Effector memory CD4-positive, alpha-beta T cell (primary cell): ENCODE measurements around the gene ZNRF3.
"Not testable (repeated sequence)": the region's sequence is repeated elsewhere in the genome, so short reads cannot be mapped to it uniquely, and the experiment has no call there.

ENCODE experiments used
- DNase-seq, 3 donors: peaks; one replicate each; pipeline ENCODE4 v3.0.0-alpha.2; 2020
- H3K27ac ChIP-seq: 2 replicates; pipeline ENCODE4 v1.7.0; 2013; ENCODE audit warnings: mild to moderate bottlenecking, low read length, moderate library complexity; ENCODE audit not compliant: insufficient read depth, poor library complexity, severe bottlenecking
- H3K27me3 ChIP-seq: replicated peaks from 2 replicates; pipeline ENCODE4 v1.7.0; 2013; ENCODE audit warnings: mild to moderate bottlenecking, low read length; ENCODE audit not compliant: insufficient read depth, control insufficient read depth, poor library complexity, severe bottlenecking
- H3K36me3 ChIP-seq: 2 replicates; pipeline ENCODE4 v1.7.0; 2013; ENCODE audit warnings: mild to moderate bottlenecking, low read length, moderate library complexity; ENCODE audit not compliant: control insufficient read depth, insufficient read depth
- H3K4me1 ChIP-seq: 2 replicates; pipeline ENCODE4 v1.7.0; 2013; ENCODE audit warnings: low read length, mild to moderate bottlenecking; ENCODE audit not compliant: control insufficient read depth, insufficient read depth, poor library complexity, severe bottlenecking
- H3K4me3 ChIP-seq: 2 replicates; pipeline ENCODE4 v1.7.0; 2013; ENCODE audit warnings: low read length, low read depth, mild to moderate bottlenecking; ENCODE audit not compliant: insufficient read depth, poor library complexity, severe bottlenecking
- H3K9me3 ChIP-seq: 2 replicates; pipeline ENCODE4 v1.7.0; 2013; ENCODE audit warnings: mild to moderate bottlenecking, low read length, moderate library complexity; ENCODE audit not compliant: control insufficient read depth

The ZNRF3 gene

DNA sequence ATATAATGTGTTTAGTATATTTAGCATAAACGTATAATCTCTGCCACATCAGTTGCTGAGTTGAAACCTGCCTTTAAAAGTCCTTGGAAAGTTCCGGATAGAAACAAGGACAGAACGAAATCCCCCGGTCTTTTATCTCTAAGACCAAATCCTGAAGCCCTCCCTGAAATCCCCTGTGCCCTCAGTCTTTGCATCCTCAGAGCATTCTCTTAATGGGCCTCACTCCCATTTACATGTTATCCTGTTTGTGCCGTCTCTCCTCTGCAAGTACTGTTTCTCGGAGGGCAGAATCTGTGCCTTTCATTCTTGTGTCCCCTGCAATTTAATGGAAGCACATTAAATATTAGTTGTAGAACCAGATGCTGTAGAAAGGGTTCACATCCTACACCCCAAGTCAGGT lies 56.0 kb downstream of the ZNRF3 start:
- no peak for DNase-seq
- Histone ChIP-seq H3K9me3 (no peaks in the 10 kb centered on the region), H3K36me3 (no peaks in the 10 kb centered on the region), H3K4me1 (no peaks in the 10 kb centered on the region), H3K27me3 (peaks cover 8% of the 10 kb centered on the region), H3K27ac (no peak overlapping the region), H3K4me3 (no peak overlapping the region)

DNA sequence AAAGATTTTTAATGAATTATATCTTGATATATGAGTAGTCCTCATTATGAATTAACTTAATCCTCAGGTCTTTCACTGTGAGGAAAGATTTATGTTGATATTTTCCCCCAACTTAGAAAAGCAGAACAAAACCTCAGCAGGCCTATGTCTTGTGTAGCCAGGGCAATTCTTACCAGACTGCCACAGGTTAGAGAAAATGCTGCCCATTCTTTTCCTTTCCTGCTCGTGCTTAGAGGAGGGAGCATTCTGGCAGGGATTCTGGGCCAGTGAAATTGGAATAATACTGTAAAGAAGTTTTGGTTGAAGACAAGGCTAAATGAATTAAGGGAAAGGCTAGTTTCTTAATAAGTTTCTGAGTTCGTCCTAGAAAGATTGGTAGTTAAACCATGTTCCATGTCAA lies 56.6 kb downstream of the ZNRF3 start:
- Histone ChIP-seq H3K36me3 (no peaks in the 10 kb centered on the region), H3K4me1 (no peaks in the 10 kb centered on the region), H3K27me3 (peaks cover 8% of the 10 kb centered on the region), H3K9me3 (no peaks in the 10 kb centered on the region), H3K27ac (no peak overlapping the region), H3K4me3 (no peak overlapping the region)
- DNase-seq = no peak

DNA sequence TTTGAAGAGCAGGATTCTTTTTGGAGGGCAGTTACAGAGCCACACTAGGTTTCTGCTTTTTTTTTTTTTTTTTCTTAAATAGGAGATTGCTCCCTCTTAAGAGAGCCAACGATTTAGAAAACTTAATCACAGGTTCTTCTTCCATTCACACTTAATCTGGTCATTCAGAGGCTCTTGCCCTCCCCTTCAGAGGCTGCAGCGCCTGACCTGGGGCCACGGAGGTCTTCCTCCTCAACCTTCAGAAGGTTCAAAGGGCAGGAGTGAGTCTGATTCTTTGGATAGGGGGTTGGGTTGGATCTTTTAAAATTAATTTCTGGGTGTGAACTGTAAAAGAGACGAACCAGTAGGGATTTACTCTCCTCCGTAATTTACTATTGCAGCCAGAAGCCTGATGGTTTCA lies 57.1 kb downstream of the ZNRF3 start:
- no peak for DNase-seq
- Histone ChIP-seq H3K4me1 (no peaks in the 10 kb centered on the region), H3K36me3 (no peaks in the 10 kb centered on the region), H3K4me3 (no peak overlapping the region), H3K27ac (no peak overlapping the region), H3K27me3 (peaks cover 8% of the 10 kb centered on the region), H3K9me3 (no peaks in the 10 kb centered on the region)

DNA sequence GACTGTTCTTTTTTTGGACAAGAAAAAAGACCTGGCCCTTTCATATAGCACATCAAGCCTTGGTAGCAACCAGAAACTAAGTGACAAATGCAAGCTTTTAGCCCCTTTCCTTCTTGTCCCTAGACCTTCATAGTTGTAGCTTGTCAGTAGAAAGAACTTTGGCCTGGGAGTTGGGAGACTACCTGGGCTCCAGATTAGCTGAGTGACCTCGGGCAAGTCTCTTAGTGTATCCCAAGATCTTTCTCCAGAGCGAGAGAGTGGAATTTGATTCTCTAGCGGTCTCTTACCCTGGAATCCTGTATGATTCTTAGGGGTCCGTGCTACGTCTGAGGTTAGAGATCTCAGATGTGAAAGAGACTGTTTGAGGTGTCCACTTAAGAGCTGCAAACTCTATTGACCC lies 59.0 kb downstream of the ZNRF3 start:
- H3K27me3 ChIP-seq = peaks cover 8% of the 10 kb centered on the region
- no peaks in the 10 kb centered on the region for H3K4me1 ChIP-seq
- no peak overlapping the region for H3K4me3 ChIP-seq
- no peak for DNase-seq
- H3K9me3 ChIP-seq = no peaks in the 10 kb centered on the region
- no peaks in the 10 kb centered on the region for H3K36me3 ChIP-seq
- no peak overlapping the region for H3K27ac ChIP-seq

DNA sequence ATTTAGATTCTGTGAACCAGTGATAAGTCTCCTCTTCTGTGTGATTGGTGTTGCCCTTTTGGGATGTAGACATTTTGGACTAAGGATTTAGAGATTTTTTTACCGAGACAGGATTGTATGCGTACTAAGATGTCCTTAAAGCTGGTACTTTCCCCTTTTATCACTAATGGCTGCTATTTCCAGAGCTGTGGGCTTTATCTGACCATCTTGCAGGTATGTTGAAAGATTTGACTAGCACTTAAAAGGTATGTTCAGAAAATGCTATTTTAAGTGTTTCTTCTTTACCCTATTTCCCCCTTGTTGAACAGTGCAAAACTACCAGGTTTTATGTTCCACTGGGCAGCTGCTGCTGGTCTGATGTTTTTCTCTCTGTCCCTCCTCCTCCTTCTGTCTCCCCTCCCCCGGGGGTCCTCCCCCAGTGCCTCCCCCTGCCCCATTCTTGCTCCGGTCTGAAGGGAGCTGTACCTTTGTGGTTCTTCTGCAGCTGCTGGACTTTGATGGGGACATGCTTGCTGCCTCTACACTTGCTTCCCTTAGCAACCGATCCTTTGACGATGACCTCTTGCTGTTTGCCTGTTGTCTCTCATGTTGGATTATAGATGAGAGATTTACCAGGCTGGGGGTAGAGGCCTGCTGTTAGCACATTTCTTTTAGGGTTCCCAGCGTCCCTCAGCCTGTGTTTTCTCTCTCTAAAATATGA lies 59.6 kb downstream of the ZNRF3 start:
- no peak overlapping the region for H3K4me3 ChIP-seq
- H3K27ac ChIP-seq = no peak overlapping the region
- DNase-seq = no peak
- no peaks in the 10 kb centered on the region for H3K36me3 ChIP-seq
- H3K4me1 ChIP-seq = no peaks in the 10 kb centered on the region
- H3K9me3 ChIP-seq = no peaks in the 10 kb centered on the region
- peaks cover 8% of the 10 kb centered on the region for H3K27me3 ChIP-seq

GRCh38 chr22:28943501-28943879 lies 60.1 kb downstream of the ZNRF3 start:
- Histone ChIP-seq H3K4me1 (no peaks in the 10 kb centered on the region), H3K27me3 (peaks cover 8% of the 10 kb centered on the region), H3K27ac (no peak overlapping the region), H3K4me3 (no peak overlapping the region), H3K9me3 (no peaks in the 10 kb centered on the region), H3K36me3 (no peaks in the 10 kb centered on the region)
- DNase-seq = no peak

- no peak overlapping the region for H3K27ac ChIP-seq
- no peak for DNase-seq
Measured at GRCh38 chr22:28947125-28947524, 63.8 kb downstream of the ZNRF3 start.

DNA sequence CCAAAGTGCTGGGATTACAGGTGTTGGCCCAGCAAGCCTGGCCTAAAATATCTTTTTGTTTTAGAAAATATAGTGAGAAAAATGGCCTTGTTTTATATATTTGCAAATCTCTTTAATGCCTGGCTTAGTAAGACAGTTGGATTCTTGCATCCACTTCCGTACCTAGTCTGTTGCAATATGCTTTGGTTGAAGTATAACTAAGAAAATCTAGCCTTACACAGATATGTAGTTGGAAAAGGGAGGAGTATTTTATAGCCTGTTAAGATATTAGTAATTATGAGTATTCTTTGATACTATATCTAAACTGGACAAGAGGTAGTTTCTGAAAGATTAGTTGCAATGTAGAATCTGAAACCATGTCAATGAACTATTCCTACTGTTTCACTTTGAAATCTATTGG lies 65.1 kb downstream of the ZNRF3 start:
- no peak for DNase-seq
- no peak overlapping the region for H3K4me3 ChIP-seq
- no peaks in the 10 kb centered on the region for H3K9me3 ChIP-seq
- no peaks in the 10 kb centered on the region for H3K36me3 ChIP-seq
- peaks cover under 1% of the 10 kb centered on the region for H3K27me3 ChIP-seq
- no peak overlapping the region for H3K27ac ChIP-seq
- H3K4me1 ChIP-seq = no peaks in the 10 kb centered on the region

More at GRCh38 chr22:28947125-28947524, 63.8 kb downstream of the ZNRF3 start:
- no peak overlapping the region for H3K4me3 ChIP-seq
- H3K9me3 ChIP-seq = no peaks in the 10 kb centered on the region
- H3K36me3 ChIP-seq = no peaks in the 10 kb centered on the region
- H3K27me3 ChIP-seq = peaks cover 5% of the 10 kb centered on the region
- H3K4me1 ChIP-seq = no peaks in the 10 kb centered on the region

- not testable (repeated sequence) for H3K4me3 ChIP-seq, H3K27me3 ChIP-seq, H3K27ac ChIP-seq, H3K36me3 ChIP-seq, H3K4me1 ChIP-seq, H3K9me3 ChIP-seq, DNase-seq
Measured at GRCh38 chr22:28948860-28949551, 65.6 kb downstream of the ZNRF3 start.

DNA sequence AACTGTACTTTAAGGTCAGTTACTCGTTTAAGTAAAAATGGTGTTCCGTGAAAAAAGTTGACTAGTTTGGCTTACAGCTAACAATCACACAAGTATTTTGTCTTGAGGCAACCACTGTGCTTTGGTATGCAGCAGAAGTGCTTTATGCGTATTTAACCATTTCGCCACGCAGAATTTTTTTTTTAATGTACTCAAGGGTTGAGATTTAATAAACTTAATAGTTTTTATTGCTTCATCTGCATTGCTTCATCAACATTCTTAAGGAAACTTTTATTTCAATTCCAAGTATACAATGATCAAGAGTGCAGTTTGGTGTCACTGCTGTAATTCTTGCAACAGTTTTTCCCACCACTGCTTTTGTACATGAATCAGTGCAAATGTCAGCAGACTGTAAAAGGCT lies 66.4 kb downstream of the ZNRF3 start:
- Histone ChIP-seq H3K27me3 (peaks cover 8% of the 10 kb centered on the region), H3K9me3 (no peaks in the 10 kb centered on the region), H3K27ac (no peak overlapping the region), H3K4me3 (no peak overlapping the region), H3K4me1 (no peaks in the 10 kb centered on the region), H3K36me3 (no peaks in the 10 kb centered on the region)
- DNase-seq = no peak
